ENCODE data around the gene TBK1.

Gene TBK1

DNA sequence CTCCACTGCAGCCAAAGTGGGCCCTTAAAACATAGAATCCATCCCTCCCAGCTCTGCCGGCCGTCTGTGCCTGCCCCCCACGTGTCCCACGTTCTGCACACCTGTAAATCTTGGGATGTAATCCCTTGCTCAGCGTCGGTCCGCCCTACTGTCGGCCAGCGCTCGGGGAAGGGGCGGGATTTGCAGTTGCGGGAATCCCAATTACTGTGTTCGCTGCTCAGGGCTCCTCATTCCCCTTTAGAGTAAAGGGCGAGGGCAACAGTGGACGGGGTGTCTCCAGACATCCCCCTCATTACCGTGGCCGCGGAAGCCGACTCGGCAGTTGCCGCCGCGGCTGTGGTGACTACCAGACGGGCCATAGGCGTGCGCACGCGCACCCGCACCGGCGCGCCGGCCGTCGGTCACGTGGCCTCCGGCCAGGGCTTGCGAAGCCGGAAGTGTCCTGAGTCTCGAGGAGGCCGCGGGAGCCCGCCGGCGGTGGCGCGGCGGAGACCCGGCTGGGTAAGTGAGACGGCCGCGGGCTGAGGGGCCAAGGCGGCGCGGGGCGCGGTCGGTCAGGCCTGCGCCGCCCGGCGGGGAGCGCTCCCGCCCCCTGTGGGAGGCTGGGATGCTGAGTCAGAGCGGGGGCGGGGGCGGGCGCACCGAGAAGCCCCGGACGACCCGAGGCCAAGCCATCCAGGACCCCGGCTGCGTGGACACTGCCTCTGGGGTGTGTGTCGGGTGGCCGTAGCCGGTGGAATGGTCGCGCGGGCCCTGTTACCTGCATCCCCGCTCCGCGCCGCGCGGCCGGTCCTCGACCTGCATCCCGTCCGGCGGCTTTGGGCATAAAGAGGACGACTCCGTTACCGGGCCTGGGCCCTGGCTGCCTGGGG, at the start of gene TBK1:
Gene TBK1, plus strand, starts transcription at position 434 of the 872 bp plus-strand sequence. CDS start 3,751 bp downstream, outside the sequence.
- H3K4me3 ChIP-seq (ENCODE audit: low read length): peak within 1 kb of the TSS; percentile 96

DNA sequence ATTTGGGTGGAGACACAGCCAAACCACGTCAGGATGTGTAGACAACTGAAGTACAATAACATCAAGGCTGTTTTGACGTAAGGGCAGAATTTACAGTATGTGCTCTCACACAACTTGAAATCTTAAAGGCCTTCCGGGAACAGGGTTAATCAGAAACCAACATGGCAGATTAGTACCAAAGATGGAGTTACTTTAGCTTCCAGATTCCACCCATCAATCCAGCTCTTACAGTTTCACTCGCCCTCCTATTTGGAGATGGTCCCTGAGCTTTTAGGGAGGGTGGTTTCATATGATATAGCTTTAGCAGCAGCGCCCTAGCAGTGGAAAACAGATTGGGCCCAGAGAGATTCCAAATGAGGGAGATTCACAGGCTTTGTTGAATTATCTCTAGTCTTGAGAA, 49.7 kb upstream of the TBK1 start:
- H3K4me3 ChIP-seq (ENCODE audit: low read length): no peak overlapping the region
- peaks cover 9% of the 10 kb centered on the region for H3K4me1 ChIP-seq (ENCODE audit: control insufficient read depth, low read depth, low read length)
- H3K27ac ChIP-seq (ENCODE audit: low read length): no peak overlapping the region
- H3K36me3 ChIP-seq (ENCODE audit: control insufficient read depth, low read depth, low read length): no peaks in the 10 kb centered on the region
- H3K9me3 ChIP-seq (ENCODE audit: control insufficient read depth, low read depth, low read length): no peaks in the 10 kb centered on the region
- H3K9ac ChIP-seq (ENCODE audit: low read length): no peak overlapping the region
- H3K27me3 ChIP-seq (ENCODE audit: control insufficient read depth, insufficient read depth, low read length): no peaks in the 10 kb centered on the region

More for the DNA sequence above, at the start of gene TBK1:
- peak within 1 kb of the TSS; percentile 89 for H3K9ac ChIP-seq (ENCODE audit: low read length)
- H3K27me3 ChIP-seq (ENCODE audit: control insufficient read depth, insufficient read depth, low read length): no peaks in the 10 kb centered on the region
- H3K4me1 ChIP-seq (ENCODE audit: control insufficient read depth, low read depth, low read length): peaks cover 11% of the 10 kb centered on the region
- peak within 1 kb of the TSS; percentile 88 for H3K27ac ChIP-seq (ENCODE audit: low read length)
- no peaks in the 10 kb centered on the region for H3K9me3 ChIP-seq (ENCODE audit: control insufficient read depth, low read depth, low read length)
- H3K36me3 ChIP-seq (ENCODE audit: control insufficient read depth, low read depth, low read length): peaks cover 26% of the 10 kb centered on the region

DNA sequence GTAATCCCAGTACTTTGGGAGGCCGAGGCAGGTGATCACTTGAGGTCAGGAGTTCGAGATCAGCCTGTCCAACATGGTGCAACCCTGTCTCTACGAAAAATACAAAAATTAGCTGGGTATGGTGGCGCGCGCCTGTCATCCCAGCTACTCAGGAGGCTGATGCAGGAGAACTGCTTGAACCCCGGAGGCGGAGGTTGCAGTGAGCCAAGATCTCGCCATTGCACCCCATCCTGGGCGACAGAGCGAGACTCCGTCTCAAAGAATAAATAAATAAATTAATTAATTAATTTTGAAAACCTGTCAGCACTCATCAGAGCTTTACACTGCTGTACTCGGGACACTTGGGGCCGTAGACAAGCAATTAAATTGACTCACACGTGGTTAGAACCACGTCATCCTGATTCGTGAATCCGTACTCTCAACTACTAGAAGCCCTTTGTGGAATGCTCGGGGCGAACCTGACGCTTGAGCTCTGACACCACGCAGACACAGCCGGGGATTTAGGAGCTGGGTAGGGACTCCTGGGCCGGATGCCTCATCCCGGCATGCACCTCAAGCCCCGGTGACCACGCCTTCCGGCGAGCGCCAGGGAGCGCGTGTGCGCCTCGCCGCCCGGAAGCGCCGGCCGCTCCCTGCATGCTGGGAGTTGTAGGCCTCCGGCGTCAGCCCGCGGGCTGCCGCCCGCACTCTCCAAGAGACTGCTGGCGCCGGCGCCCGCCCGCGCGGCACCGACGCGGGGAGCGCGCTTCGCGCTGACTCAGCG, 48.0 kb upstream of the TBK1 start, which contains the start of gene XPOT:
Gene XPOT, plus strand, starts transcription at position 686 of the 763 bp plus-strand sequence. CDS start 5,644 bp downstream, outside the sequence.
- peak within 1 kb of the TSS; percentile 94 for H3K4me3 ChIP-seq (ENCODE audit: low read length)
- peaks cover 9% of the 10 kb centered on the region for H3K4me1 ChIP-seq (ENCODE audit: control insufficient read depth, low read depth, low read length)
- H3K9ac ChIP-seq (ENCODE audit: low read length): peak within 1 kb of the TSS; percentile 93
- H3K9me3 ChIP-seq (ENCODE audit: control insufficient read depth, low read depth, low read length): no peaks in the 10 kb centered on the region
- H3K27me3 ChIP-seq (ENCODE audit: control insufficient read depth, insufficient read depth, low read length): no peaks in the 10 kb centered on the region
- H3K36me3 ChIP-seq (ENCODE audit: control insufficient read depth, low read depth, low read length): no peaks in the 10 kb centered on the region
- H3K27ac ChIP-seq (ENCODE audit: low read length): peak within 1 kb of the TSS; percentile 74

DNA sequence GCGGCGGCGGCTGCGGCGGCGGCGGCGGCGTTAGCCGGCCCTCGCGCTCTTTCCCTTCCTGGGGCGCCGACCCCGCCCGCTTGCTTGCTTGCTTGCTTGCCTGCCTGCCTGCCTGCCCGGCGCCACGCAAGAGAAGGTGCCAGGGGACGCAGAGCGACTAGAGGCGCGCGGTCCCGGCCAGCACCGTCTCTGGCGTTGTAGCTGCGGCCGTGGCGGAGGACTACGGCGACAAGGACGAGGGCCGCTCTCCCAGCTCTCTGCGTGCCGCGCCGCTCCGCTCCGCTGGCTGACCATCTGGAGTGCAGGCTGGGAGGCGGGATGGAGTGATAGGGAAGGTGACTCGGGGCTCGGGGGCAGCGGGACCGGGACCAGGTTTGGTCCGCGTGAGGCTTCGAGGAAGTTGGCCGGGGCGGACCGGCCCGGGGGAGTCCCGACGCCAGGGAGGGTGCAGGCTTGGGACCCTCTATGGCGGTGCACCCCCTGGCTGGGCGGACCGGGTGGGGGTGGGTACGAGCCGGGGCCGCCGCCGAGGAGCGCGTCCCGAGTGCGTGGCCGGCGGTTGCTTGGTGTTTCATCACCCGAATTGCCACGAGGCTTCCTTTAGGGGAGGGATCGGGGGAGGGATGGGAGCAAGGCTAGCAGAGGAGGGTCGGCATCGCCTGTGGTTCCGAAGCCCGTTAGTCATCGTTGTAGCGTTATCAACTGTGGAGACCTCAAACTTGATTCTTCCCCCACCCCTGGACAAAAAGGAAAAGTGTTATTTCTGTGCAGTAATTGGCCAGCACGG, 47.3 kb upstream of the TBK1 start:
- peaks cover 8% of the 10 kb centered on the region for H3K4me1 ChIP-seq (ENCODE audit: control insufficient read depth, low read depth, low read length)
- peak overlapping the region; percentile 94 for H3K4me3 ChIP-seq (ENCODE audit: low read length)
- H3K27ac ChIP-seq (ENCODE audit: low read length): peak overlapping the region; percentile 74
- H3K27me3 ChIP-seq (ENCODE audit: control insufficient read depth, insufficient read depth, low read length): no peaks in the 10 kb centered on the region
- peak overlapping the region; percentile 93 for H3K9ac ChIP-seq (ENCODE audit: low read length)
- H3K9me3 ChIP-seq (ENCODE audit: control insufficient read depth, low read depth, low read length): no peaks in the 10 kb centered on the region
- H3K36me3 ChIP-seq (ENCODE audit: control insufficient read depth, low read depth, low read length): peaks cover 1% of the 10 kb centered on the region

DNA sequence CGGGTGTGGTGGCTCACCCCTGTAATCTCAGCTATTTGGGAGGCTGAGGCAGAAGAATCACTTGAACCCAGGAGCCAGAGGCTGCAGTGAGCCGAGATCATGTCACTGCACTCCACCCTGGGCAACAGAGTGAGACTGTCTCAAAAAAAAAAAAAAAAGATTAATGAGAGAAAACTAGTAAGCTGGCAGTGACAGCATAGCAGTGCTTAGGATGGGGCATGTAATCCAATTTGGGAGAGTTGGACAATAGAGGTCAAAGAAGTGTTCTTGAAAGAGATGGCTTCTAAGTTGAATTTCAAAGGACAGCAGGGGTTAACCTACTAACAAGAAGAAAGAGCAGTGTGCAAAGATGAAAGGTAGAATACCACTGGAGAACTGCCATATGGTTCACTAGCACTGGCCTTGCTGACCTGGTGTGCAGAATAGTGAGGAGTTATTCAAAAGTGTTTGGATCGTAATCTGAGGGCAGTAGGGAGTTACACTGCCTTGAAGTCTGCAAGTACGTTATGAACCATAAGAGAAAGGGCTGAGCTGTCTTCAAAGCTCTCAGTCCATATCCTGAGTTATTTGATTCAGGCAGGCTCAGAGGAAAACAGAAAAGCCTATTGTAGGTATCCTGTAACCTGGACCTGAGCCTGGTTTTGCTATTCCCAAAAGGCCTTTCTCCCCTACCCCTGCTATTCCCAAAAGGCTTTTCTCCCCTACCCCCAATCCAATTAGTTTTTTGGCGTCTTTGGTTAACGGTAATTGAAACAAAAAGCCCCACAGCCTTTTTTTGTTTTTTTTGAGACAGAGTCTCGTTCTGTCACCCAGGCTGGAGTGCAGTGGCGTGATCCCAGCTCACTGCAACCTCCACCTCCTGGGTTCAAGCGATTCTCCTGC, 44.3 kb upstream of the TBK1 start:
- Histone ChIP-seq H3K9ac (ENCODE audit: low read length) (no peak overlapping the region), H3K9me3 (ENCODE audit: control insufficient read depth, low read depth, low read length) (no peaks in the 10 kb centered on the region), H3K27ac (ENCODE audit: low read length) (no peak overlapping the region), H3K4me3 (ENCODE audit: low read length) (no peak overlapping the region), H3K4me1 (ENCODE audit: control insufficient read depth, low read depth, low read length) (no peaks in the 10 kb centered on the region), H3K27me3 (ENCODE audit: control insufficient read depth, insufficient read depth, low read length) (no peaks in the 10 kb centered on the region), H3K36me3 (ENCODE audit: control insufficient read depth, low read depth, low read length) (peaks cover 31% of the 10 kb centered on the region)

DNA sequence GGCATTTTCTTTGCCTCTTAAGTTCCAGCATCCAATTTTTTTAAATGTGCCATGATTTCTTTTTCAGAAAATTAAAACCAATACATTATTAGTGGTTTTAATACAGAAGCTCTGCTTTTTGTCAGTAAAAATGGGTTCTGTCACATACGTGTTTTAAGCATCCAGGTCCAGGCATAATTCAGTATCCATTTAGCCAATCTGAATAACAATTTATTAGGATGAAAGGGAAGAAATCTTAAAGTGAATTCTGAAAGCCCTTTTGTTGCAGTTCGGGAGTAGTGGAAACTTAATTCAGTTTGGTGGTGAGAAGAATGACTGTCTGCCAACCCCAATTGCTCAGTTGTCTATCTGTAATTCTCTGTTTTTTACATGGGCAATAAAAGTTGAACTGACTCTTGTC, 40.5 kb upstream of the TBK1 start:
- Histone ChIP-seq H3K9ac (ENCODE audit: low read length) (no peak overlapping the region), H3K36me3 (ENCODE audit: control insufficient read depth, low read depth, low read length) (peaks cover 66% of the 10 kb centered on the region), H3K4me1 (ENCODE audit: control insufficient read depth, low read depth, low read length) (no peaks in the 10 kb centered on the region), H3K27me3 (ENCODE audit: control insufficient read depth, insufficient read depth, low read length) (no peaks in the 10 kb centered on the region), H3K9me3 (ENCODE audit: control insufficient read depth, low read depth, low read length) (no peaks in the 10 kb centered on the region), H3K27ac (ENCODE audit: low read length) (no peak overlapping the region), H3K4me3 (ENCODE audit: low read length) (no peak overlapping the region)

DNA sequence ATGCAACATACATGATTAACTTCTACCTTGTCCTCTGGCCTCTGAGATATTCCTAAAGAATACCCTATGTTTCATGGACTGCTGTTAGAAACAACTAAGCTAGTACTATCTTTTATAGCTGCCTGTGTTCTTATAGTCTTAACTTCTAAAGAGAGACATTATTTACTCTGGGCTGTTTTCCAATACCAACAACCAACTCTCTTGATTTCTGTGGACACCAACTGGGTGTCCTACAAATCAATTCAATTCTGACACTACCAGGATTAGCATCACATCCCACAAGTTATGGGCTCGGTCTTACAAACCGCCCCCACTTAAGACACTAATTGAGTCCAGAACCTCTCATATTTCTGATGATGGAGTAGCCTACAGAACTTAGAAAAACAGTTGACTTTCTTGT, 39.5 kb upstream of the TBK1 start:
- Histone ChIP-seq H3K36me3 (ENCODE audit: control insufficient read depth, low read depth, low read length) (peaks cover 76% of the 10 kb centered on the region), H3K4me1 (ENCODE audit: control insufficient read depth, low read depth, low read length) (no peaks in the 10 kb centered on the region), H3K9me3 (ENCODE audit: control insufficient read depth, low read depth, low read length) (no peaks in the 10 kb centered on the region), H3K4me3 (ENCODE audit: low read length) (no peak overlapping the region), H3K27ac (ENCODE audit: low read length) (no peak overlapping the region), H3K27me3 (ENCODE audit: control insufficient read depth, insufficient read depth, low read length) (no peaks in the 10 kb centered on the region), H3K9ac (ENCODE audit: low read length) (no peak overlapping the region)

DNA sequence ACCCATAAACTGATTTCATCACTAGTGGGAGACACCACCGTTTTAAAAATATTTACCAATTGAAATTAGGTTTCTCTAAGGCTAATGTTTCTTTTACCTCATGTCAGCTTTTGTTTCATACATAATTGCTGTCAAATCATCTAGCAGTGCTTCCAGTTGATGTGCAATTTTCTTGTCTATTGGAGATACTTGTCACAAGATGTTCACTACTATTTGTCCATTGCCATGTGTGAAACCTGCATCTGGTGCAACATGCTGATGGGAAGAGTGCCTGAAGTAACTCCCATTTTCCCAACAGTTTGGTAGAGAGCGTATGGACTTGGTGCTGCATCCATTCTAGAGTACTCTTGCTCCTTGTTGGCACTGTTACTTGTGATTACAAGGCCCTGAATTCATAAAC, 38.0 kb upstream of the TBK1 start:
- Histone ChIP-seq H3K27me3 (ENCODE audit: control insufficient read depth, insufficient read depth, low read length) (no peaks in the 10 kb centered on the region), H3K36me3 (ENCODE audit: control insufficient read depth, low read depth, low read length) (peaks cover 91% of the 10 kb centered on the region), H3K4me3 (ENCODE audit: low read length) (no peak overlapping the region)

DNA sequence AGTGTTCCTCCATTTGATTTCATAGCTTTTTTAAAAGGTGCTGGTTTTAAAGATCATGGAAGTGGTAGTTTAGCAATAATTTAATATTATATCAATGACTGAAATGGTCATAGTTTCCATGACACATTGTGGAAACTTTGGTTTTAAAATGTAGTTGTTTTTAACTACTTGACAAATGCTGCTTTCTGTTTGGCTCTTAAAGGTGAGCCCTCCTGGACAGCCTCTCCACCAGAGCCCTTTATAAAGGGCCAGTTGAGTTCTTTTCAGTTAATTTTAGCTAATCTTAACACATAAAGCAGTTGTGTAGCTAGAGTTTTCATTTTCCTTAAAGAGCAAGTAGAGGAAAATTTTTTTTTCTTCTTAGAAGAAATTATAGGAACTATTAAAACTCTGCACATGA, 33.7 kb upstream of the TBK1 start:
- H3K27ac ChIP-seq (ENCODE audit: low read length): no peak overlapping the region
- no peaks in the 10 kb centered on the region for H3K27me3 ChIP-seq (ENCODE audit: control insufficient read depth, insufficient read depth, low read length)
- H3K9ac ChIP-seq (ENCODE audit: low read length): no peak overlapping the region
- H3K9me3 ChIP-seq (ENCODE audit: control insufficient read depth, low read depth, low read length): no peaks in the 10 kb centered on the region
- H3K4me1 ChIP-seq (ENCODE audit: control insufficient read depth, low read depth, low read length): no peaks in the 10 kb centered on the region
- H3K4me3 ChIP-seq (ENCODE audit: low read length): no peak overlapping the region
- H3K36me3 ChIP-seq (ENCODE audit: control insufficient read depth, low read depth, low read length): peaks cover 94% of the 10 kb centered on the region

More for the DNA sequence above, 38.0 kb upstream of the TBK1 start:
- no peaks in the 10 kb centered on the region for H3K9me3 ChIP-seq (ENCODE audit: control insufficient read depth, low read depth, low read length)
- H3K4me1 ChIP-seq (ENCODE audit: control insufficient read depth, low read depth, low read length): no peaks in the 10 kb centered on the region
- no peak overlapping the region for H3K9ac ChIP-seq (ENCODE audit: low read length)
- H3K27ac ChIP-seq (ENCODE audit: low read length): no peak overlapping the region

DNA sequence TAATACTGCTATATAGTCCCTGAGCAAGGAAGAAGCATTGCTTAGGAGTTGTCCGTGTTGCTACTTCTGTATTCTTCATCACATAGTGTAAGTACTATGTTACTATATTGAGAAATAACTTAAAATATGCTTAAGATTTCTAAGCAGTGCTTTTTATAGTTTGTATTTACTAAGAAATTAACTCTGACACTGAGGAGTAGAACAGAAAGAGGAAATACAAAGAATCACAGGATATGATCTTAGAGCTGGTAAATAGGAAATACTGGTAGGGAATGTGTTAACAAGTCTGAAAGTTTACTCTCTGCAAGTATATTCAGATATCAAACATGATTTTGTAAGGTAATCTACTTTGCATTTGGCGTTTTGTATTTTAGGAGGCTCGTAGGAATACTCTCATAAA, 32.2 kb upstream of the TBK1 start:
- Histone ChIP-seq H3K9me3 (ENCODE audit: control insufficient read depth, low read depth, low read length) (no peaks in the 10 kb centered on the region), H3K9ac (ENCODE audit: low read length) (no peak overlapping the region), H3K27me3 (ENCODE audit: control insufficient read depth, insufficient read depth, low read length) (no peaks in the 10 kb centered on the region), H3K27ac (ENCODE audit: low read length) (no peak overlapping the region), H3K4me1 (ENCODE audit: control insufficient read depth, low read depth, low read length) (no peaks in the 10 kb centered on the region), H3K36me3 (ENCODE audit: control insufficient read depth, low read depth, low read length) (peaks cover 93% of the 10 kb centered on the region), H3K4me3 (ENCODE audit: low read length) (no peak overlapping the region)

Measured in iPS-18a (cell line).